Thoracic aorta (tissue), 2 donors: ENCODE results near the gene CWF19L1. TPM values are rescaled to one million over a fixed set of nuclear protein-coding genes. Genes with fewer than 3 reads are reported as not detected.

Source experiments
- ATAC-seq: fragments of 150-250 bp; one replicate; pipeline ENCODE4 v1.8.0; 2017; ENCODE audit warnings: low read depth; ENCODE audit not compliant: insufficient number of reproducible peaks, low FRiP score
- DNase-seq: peaks from one replicate; pipeline ENCODE4 v3.0.0-alpha.2; 2020; ENCODE audit warnings: low spot score
- H3K27ac ChIP-seq, 2 donors: fragments of 200-600 bp; sonication (generic); 1 replicate in 1 of 2; 2 replicates in 1 of 2; pipeline ENCODE4 v1.5.1; 2016; ENCODE audit warnings: mild to moderate bottlenecking in 2 of 2, moderate library complexity in 2 of 2
- H3K27me3 ChIP-seq: fragments of 200-600 bp; sonication (generic); replicated peaks from 2 replicates; pipeline ENCODE4 v1.6.0; 2016; ENCODE audit warnings: mild to moderate bottlenecking; ENCODE audit not compliant: insufficient read depth
- H3K36me3 ChIP-seq: fragments of 200-600 bp; sonication (generic); one replicate; pipeline ENCODE4 v1.5.1; 2016
- H3K4me1 ChIP-seq, 2 donors: fragments of 200-600 bp; sonication (generic); 1 replicate in 1 of 2; 2 replicates in 1 of 2; pipeline versions ENCODE4 v1.5.1 to v1.6.0; 2016; ENCODE audit warnings: low read depth in 2 of 2, mild to moderate bottlenecking in 1 of 2; ENCODE audit not compliant: control insufficient read depth in 1 of 2
- H3K4me3 ChIP-seq: fragments of 200-600 bp; sonication (generic); 2 replicates; pipeline ENCODE4 v1.5.1; 2016; ENCODE audit warnings: mild to moderate bottlenecking
- H3K9me3 ChIP-seq: fragments of 200-600 bp; sonication (generic); 2 replicates; pipeline ENCODE4 v1.5.1; 2016
- CTCF ChIP-seq: fragments of 200-600 bp; sonication (generic); IDR thresholded peaks from one replicate; pipeline ENCODE4 v1.5.1; 2019; ENCODE audit warnings: antibody characterized with exemption
- total RNA-seq, 2 donors: library from RNA; depleted of rRNA; stranded (reverse); fragments of >200 nt; gene quantifications; one replicate each; pipeline versions ENCODE4 v1.1.0 to v1.2.3, GENCODE V29; 2016

The CWF19L1 gene
- total RNA-seq, 2 donors from 2014 or later: 19.5 to 27.2 TPM

- Histone ChIP-seq H3K27me3 (no peaks in the 10 kb centered on the region), H3K9me3 (no peaks in the 10 kb centered on the region), H3K27ac (no peak overlapping the region), H3K4me1 (no peaks in the 10 kb centered on the region), H3K4me3 (no peak overlapping the region), H3K36me3 (peaks cover 65% of the 10 kb centered on the region)
- TF ChIP-seq CTCF: no peak
- no peak for DNase-seq
- no peak for ATAC-seq
These were observed 21.8 kb downstream of the CWF19L1 start for GRCh38 chr10:100245484-100246220.

GRCh38 chr10:100239851-100240250 lies 27.6 kb downstream of the CWF19L1 start:
- Histone ChIP-seq H3K4me3 (no peak overlapping the region), H3K9me3 (no peaks in the 10 kb centered on the region), H3K4me1 (no peaks in the 10 kb centered on the region), H3K27me3 (no peaks in the 10 kb centered on the region), H3K36me3 (peaks cover 74% of the 10 kb centered on the region), H3K27ac (no peak overlapping the region)
- no peak for TF ChIP-seq CTCF
- DNase-seq (no peak), ATAC-seq (no peak)

- Histone ChIP-seq H3K4me1 (no peaks in the 10 kb centered on the region), H3K27ac (no peak overlapping the region), H3K36me3 (peaks cover 60% of the 10 kb centered on the region), H3K9me3 (no peaks in the 10 kb centered on the region), H3K4me3 (no peak overlapping the region), H3K27me3 (no peaks in the 10 kb centered on the region)
- TF ChIP-seq CTCF: no peak
- ATAC-seq (no peak), DNase-seq (no peak)
These were observed 29.0 kb downstream of the CWF19L1 start for GRCh38 chr10:100238429-100238828.

GRCh38 chr10:100232101-100232500 lies 35.3 kb downstream of the CWF19L1 start:
- Histone ChIP-seq H3K9me3 (no peaks in the 10 kb centered on the region), H3K36me3 (peaks cover 19% of the 10 kb centered on the region)
- ATAC-seq: no peak

More at GRCh38 chr10:100232101-100232500, 35.3 kb downstream of the CWF19L1 start:
- no peak for TF ChIP-seq CTCF
- DNase-seq: no peak
- no peak overlapping the region for H3K4me3 ChIP-seq
- H3K27ac ChIP-seq: no peak overlapping the region
- H3K27me3 ChIP-seq: no peaks in the 10 kb centered on the region
- peaks cover 6 to 22% of the 10 kb centered on the region in 2 donors for H3K4me1 ChIP-seq
